GOT3 (cell line): ENCODE measurements around the gene FUS.

Source experiments
- DNase-seq: peaks from one replicate; lab custom pipeline; 2025; ENCODE audit warnings: mixed read lengths; lab: John Stamatoyannopoulos, UW

The FUS gene

GRCh38 chr16:31202414-31203375 lies 22.8 kb downstream of the FUS start, which contains the start of gene PYCARD:
TSS of gene PYCARD (minus strand) at chr16:31202760. CDS start at chr16:31202690, 70 bp downstream.
- DNase-seq, result no peak

- no peak for DNase-seq
Observed at GRCh38 chr16:31204871-31205666, 25.1 kb downstream of the FUS start.

GRCh38 chr16:31206776-31207175 lies 26.8 kb downstream of the FUS start:
- no peak for DNase-seq

- DNase-seq, result no peak
Observed at GRCh38 chr16:31213342-31213741, 33.4 kb downstream of the FUS start.

- DNase-seq, result no peak
Observed at GRCh38 chr16:31213877-31214707, 34.2 kb downstream of the FUS start, which contains the start of gene TRIM72. TSS of gene TRIM72 (plus strand) at chr16:31214119. CDS start at chr16:31214739, 620 bp downstream.

GRCh38 chr16:31214708-31215286 lies 34.9 kb downstream of the FUS start:
- no peak for DNase-seq

GRCh38 chr16:31215287-31216162 lies 35.6 kb downstream of the FUS start:
- no peak for DNase-seq

- no peak for DNase-seq
Observed at GRCh38 chr16:31216422-31217135, 36.6 kb downstream of the FUS start, which contains the start of gene PYDC1. TSS of gene PYDC1 (minus strand) at chr16:31217135. CDS start at chr16:31217028, 107 bp downstream.

- DNase-seq, result no peak
Observed at GRCh38 chr16:31217136-31217530, 37.2 kb downstream of the FUS start.

GRCh38 chr16:31219154-31219741 lies 39.3 kb downstream of the FUS start:
- no peak for DNase-seq

- DNase-seq, result no peak
Observed at GRCh38 chr16:31221357-31222160, 41.6 kb downstream of the FUS start.

- DNase-seq, result no peak
Observed at GRCh38 chr16:31223044-31223443, 43.1 kb downstream of the FUS start.

- no peak for DNase-seq
Observed at GRCh38 chr16:31224092-31224955, 44.4 kb downstream of the FUS start.

GRCh38 chr16:31225193-31225592 lies 45.3 kb downstream of the FUS start:
- no peak for DNase-seq

GRCh38 chr16:31228206-31228605 lies 48.3 kb downstream of the FUS start:
- DNase-seq, result no peak

GRCh38 chr16:31229501-31229900 lies 49.6 kb downstream of the FUS start:
- DNase-seq, result no peak

GRCh38 chr16:31238041-31238440 lies 58.1 kb downstream of the FUS start:
- DNase-seq, result no peak
